Stimulated activated naive CD4-positive, alpha-beta T cell (primary cell): ENCODE measurements around the gene EEA1.

ENCODE experiments used
- DNase-seq, 6 experiments: peaks; one replicate each; lab custom pipeline; 2025; lab: John Stamatoyannopoulos, UW

EEA1 gene

GRCh38 chr12:92886131-92886530 lies 43.0 kb downstream of the EEA1 start:
- DNase-seq = no peak

- DNase-seq = no peak
These were observed 49.3 kb downstream of the EEA1 start for GRCh38 chr12:92879698-92880322.

- DNase-seq = no peak
These were observed 51.2 kb downstream of the EEA1 start for GRCh38 chr12:92877904-92878303.

- DNase-seq = no peak
These were observed 52.6 kb downstream of the EEA1 start for GRCh38 chr12:92876496-92876895.

- DNase-seq = no peak
These were observed 58.0 kb downstream of the EEA1 start for GRCh38 chr12:92871116-92871515.

GRCh38 chr12:92866418-92866817 lies 62.7 kb downstream of the EEA1 start:
- no peak for DNase-seq

- DNase-seq = no peak
These were observed 65.8 kb downstream of the EEA1 start for GRCh38 chr12:92863251-92863650.

GRCh38 chr12:92861381-92861780 lies 67.7 kb downstream of the EEA1 start:
- DNase-seq = no peak

GRCh38 chr12:92860521-92860920 lies 68.6 kb downstream of the EEA1 start:
- no peak for DNase-seq

- no peak for DNase-seq
These were observed 69.3 kb downstream of the EEA1 start for GRCh38 chr12:92859650-92860386.

GRCh38 chr12:92857818-92858217 lies 71.3 kb downstream of the EEA1 start:
- no peak for DNase-seq

GRCh38 chr12:92854344-92854743 lies 74.8 kb downstream of the EEA1 start:
- DNase-seq = no peak

- DNase-seq = no peak
These were observed 80.4 kb downstream of the EEA1 start for GRCh38 chr12:92848740-92849139.

GRCh38 chr12:92847368-92847767 lies 81.7 kb downstream of the EEA1 start:
- DNase-seq = no peak

GRCh38 chr12:92845329-92845728 lies 83.8 kb downstream of the EEA1 start:
- no peak for DNase-seq

- no peak for DNase-seq
These were observed 84.8 kb downstream of the EEA1 start for GRCh38 chr12:92844151-92844763.

GRCh38 chr12:92829686-92830282 lies 99.3 kb downstream of the EEA1 start:
- no peak for DNase-seq

GRCh38 chr12:92828565-92828964 lies 100.5 kb downstream of the EEA1 start:
- DNase-seq = no peak

GRCh38 chr12:92827836-92828431 lies 101.2 kb downstream of the EEA1 start:
- peak in 4 of 6 experiments; percentile 6 to 40 (median 26) for DNase-seq

GRCh38 chr12:92821142-92821541 lies 108.0 kb downstream of the EEA1 start:
- DNase-seq = no peak

- DNase-seq = no peak
These were observed 114.5 kb downstream of the EEA1 start for GRCh38 chr12:92814584-92814983.

GRCh38 chr12:92810370-92810769 lies 118.7 kb downstream of the EEA1 start:
- no peak for DNase-seq

- DNase-seq = no peak
These were observed 125.2 kb downstream of the EEA1 start for GRCh38 chr12:92803903-92804302.
